Measurements from ENCODE around the gene C8A.
A peak's percentile ranks its signal among the peaks of the same experiment; 100 is the strongest.

DNA sequence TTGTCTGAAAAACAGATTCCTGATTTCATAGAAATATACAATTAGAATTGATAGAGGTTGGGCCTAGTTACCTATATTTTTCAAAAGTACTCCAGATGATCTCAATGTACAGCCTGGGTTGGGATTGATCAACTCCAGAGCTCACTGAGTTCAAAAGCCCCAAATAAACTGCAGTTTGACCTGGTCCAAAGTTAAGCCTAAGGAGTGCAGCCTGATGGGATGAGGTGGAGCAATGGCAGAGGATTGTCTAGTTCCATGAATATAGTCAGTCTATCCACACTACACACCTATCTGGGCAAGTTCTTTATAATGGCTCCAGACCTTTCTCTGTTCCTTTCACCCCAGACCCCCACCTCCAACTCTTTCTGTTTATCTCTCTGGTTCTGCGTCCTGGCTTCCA is 49.2 kb downstream of the C8A start:
- TF ChIP-seq, protein P1, sequence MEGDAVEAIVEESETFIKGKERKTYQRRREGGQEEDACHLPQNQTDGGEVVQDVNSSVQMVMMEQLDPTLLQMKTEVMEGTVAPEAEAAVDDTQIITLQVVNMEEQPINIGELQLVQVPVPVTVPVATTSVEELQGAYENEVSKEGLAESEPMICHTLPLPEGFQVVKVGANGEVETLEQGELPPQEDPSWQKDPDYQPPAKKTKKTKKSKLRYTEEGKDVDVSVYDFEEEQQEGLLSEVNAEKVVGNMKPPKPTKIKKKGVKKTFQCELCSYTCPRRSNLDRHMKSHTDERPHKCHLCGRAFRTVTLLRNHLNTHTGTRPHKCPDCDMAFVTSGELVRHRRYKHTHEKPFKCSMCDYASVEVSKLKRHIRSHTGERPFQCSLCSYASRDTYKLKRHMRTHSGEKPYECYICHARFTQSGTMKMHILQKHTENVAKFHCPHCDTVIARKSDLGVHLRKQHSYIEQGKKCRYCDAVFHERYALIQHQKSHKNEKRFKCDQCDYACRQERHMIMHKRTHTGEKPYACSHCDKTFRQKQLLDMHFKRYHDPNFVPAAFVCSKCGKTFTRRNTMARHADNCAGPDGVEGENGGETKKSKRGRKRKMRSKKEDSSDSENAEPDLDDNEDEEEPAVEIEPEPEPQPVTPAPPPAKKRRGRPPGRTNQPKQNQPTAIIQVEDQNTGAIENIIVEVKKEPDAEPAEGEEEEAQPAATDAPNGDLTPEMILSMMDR (IDR thresholded peaks at IDR 0.05; ENCODE audit: low read depth, low read length, missing input control), result no peak
- TF ChIP-seq MAX (IDR thresholded peaks at IDR 0.05), result peak; percentile 22
- peak in 1 of 2 donors; percentile 29 for TF ChIP-seq RAD21 (IDR thresholded peaks at IDR 0.05)
- TF ChIP-seq EGR1 (IDR thresholded peaks at IDR 0.05; ENCODE audit: low read depth in 2 of 2), result no peak
- no peak for TF ChIP-seq GABPA (IDR thresholded peaks at IDR 0.05 in 1 of 2, conservative IDR thresholded peaks at IDR 0.05 in 1 of 2)
- TF ChIP-seq, protein P2, sequence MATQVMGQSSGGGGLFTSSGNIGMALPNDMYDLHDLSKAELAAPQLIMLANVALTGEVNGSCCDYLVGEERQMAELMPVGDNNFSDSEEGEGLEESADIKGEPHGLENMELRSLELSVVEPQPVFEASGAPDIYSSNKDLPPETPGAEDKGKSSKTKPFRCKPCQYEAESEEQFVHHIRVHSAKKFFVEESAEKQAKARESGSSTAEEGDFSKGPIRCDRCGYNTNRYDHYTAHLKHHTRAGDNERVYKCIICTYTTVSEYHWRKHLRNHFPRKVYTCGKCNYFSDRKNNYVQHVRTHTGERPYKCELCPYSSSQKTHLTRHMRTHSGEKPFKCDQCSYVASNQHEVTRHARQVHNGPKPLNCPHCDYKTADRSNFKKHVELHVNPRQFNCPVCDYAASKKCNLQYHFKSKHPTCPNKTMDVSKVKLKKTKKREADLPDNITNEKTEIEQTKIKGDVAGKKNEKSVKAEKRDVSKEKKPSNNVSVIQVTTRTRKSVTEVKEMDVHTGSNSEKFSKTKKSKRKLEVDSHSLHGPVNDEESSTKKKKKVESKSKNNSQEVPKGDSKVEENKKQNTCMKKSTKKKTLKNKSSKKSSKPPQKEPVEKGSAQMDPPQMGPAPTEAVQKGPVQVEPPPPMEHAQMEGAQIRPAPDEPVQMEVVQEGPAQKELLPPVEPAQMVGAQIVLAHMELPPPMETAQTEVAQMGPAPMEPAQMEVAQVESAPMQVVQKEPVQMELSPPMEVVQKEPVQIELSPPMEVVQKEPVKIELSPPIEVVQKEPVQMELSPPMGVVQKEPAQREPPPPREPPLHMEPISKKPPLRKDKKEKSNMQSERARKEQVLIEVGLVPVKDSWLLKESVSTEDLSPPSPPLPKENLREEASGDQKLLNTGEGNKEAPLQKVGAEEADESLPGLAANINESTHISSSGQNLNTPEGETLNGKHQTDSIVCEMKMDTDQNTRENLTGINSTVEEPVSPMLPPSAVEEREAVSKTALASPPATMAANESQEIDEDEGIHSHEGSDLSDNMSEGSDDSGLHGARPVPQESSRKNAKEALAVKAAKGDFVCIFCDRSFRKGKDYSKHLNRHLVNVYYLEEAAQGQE (IDR thresholded peaks at IDR 0.05), result no peak
- TF ChIP-seq FOXA1 (IDR thresholded peaks at IDR 0.05), result no peak
- peak; percentile 89 to 93 for TF ChIP-seq RXRA (IDR thresholded peaks at IDR 0.05)
- TF ChIP-seq TAF1 (conservative IDR thresholded peaks at IDR 0.05), result no peak
- TF ChIP-seq JUND (IDR thresholded peaks at IDR 0.05), result peak; percentile 14 to 20
- peak; percentile 53 for TF ChIP-seq SP1 (IDR thresholded peaks at IDR 0.05)
